GM12873 (cell line): Measurements from ENCODE around the gene VWC2.

Experiments used
- TF ChIP-seq, protein P1 (sequence below): IDR thresholded peaks from 2 replicates; pipeline ENCODE4 v1.5.1; 2012; ENCODE audit warnings: low read depth, mild to moderate bottlenecking, moderate library complexity, low read length, control low read depth; ENCODE audit not compliant: insufficient read depth; ENCODE audit errors: missing control alignments

VWC2 gene

DNA sequence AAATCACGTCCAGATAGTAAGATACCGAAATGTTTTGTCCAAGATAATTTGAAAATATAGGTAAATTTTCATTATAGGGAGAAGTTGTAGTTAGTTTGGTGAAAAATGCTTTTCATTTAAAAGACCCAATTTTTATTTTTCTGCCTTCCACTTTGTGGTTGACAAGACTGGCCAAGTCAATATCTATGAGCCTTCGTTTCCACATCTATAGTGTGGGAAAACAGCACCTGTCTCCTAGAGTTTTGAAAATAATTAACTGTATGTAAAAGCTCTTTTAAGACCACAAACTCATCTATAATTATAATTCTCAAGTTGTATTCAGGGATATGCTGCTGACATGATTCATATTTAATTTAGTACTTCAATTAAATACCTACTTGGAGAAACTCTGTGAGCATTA is 102.8 kb downstream of the VWC2 start:
- TF ChIP-seq, protein P1, sequence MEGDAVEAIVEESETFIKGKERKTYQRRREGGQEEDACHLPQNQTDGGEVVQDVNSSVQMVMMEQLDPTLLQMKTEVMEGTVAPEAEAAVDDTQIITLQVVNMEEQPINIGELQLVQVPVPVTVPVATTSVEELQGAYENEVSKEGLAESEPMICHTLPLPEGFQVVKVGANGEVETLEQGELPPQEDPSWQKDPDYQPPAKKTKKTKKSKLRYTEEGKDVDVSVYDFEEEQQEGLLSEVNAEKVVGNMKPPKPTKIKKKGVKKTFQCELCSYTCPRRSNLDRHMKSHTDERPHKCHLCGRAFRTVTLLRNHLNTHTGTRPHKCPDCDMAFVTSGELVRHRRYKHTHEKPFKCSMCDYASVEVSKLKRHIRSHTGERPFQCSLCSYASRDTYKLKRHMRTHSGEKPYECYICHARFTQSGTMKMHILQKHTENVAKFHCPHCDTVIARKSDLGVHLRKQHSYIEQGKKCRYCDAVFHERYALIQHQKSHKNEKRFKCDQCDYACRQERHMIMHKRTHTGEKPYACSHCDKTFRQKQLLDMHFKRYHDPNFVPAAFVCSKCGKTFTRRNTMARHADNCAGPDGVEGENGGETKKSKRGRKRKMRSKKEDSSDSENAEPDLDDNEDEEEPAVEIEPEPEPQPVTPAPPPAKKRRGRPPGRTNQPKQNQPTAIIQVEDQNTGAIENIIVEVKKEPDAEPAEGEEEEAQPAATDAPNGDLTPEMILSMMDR, result no peak

DNA sequence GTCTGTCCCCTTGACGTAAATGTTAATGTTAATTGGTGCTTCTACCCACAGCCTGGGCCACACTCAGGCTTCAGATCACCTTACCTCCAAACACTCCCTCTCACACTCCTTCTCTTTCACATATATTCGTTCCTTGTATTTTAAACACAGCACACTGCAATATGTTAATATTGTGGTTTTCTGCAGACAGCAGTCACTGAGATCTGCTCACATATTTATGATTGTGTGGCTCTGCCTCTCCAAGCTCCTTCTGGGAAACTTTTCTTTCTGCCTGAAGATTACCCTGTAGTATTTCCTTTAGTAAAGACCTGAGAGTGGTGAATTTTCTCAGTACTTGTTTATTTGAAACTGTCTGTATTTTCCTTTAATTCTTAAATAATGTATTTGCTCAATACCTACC is 104.7 kb downstream of the VWC2 start:
- TF ChIP-seq, protein P1, result no peak

DNA sequence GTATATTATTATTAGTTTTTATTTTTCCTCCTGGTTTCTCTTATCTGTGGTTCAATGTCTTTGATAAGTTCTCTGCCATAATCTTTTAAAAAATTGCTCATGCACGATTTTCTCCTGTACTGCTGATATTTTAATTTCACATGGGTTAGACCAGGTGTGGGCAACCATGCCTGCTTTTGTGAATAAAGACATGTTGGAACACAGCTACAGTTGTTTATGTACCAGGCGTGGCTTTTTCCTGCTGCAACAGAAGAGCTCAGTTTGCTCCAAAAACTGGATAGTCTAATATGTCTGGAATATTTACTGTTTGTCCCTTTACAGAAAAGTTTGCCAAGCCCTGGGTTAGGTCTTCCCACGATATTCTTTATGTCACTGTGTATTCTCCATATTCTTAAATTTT is 105.2 kb downstream of the VWC2 start:
- TF ChIP-seq, protein P1, result no peak

DNA sequence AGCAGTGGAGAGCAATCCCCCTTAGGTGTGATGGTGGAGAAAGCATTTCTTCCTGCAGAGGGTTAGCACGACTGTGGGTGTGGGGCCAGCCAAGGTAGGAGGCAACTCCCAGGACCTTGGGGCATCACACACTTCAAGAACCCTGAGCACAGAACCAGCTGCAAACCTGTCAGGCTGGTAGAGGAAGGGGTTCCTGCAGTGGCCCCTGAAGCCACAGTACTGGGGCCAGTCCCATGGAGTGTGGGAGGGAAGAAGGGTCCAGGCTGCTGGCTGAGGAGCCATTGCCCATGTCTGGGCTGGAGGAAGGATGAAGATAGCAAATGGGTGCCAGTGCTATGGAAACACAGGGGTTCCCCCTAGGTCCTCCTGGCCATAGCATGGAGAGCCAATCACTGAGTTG is 110.5 kb downstream of the VWC2 start:
- TF ChIP-seq, protein P1, result no peak

DNA sequence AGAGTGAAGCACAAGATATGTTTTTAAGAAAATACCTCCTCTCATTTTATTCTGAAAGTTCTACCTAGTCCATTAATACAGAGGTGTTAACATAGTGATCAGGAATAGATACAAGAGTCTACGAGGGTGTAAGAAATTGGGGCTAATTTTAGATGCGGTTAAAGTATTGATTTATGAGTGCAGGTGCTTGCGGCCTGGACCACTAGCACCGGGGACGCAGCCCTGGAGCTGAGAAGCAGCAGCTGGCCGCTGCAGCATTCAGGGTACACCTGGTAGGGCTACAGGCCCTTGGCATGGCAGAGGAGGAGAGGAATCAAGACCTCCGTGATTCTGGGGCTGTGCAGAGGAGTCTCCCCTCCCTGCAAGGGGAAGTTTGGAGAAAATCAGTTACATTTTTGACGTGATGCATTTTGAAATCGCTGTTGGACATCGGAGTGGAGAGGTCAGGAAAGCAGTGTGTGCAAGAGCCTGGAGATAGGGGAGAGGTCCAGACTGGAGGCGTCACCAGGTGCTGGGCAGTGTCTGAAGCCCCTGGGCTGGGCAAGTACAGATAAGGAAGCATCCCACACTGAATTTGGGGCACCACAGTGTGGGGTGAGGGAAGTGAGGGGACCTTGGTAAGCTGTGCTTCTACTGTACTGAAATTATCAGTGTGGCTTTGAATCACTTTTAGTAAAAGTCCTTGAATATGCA is 112.3 kb downstream of the VWC2 start:
- TF ChIP-seq, protein P1, result no peak

DNA sequence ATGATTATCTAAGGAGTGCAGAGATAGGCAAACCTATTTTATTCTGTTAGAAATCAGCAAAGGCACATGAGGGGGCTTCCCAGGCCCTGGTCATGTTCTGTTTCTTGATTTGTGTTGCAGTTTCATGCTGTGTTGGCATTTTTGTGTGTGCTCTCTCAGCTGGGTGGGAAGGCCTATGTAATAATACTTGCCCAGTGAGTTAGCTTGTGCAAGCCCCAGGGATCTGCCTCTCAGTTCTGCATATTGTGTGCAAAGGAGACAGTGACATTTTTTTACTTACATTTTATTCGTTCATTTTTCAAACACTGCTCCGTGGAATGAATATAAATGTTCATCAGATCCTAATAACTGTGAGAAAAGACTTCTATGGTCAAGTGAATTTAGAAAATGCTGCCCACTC is 119.0 kb downstream of the VWC2 start:
- TF ChIP-seq, protein P1, result no peak

DNA sequence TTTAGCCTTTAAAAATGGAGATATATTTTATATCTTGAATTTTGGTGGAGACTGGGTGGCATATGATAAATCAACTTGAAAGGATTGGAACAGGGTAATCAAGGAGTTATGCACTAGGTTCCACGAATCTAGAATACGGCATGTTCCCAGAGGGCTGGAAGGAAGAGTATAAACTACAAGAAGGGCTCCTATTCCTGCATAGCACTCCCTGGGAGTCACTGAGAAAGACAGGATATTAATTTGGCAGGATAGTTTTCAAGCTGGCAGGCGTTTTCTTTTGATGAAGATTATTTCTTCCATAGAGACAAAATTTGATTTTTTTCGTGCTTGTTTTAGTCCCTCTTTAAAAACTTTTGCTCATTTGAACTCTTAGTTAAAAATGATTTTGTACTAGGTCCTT is 119.7 kb downstream of the VWC2 start:
- TF ChIP-seq, protein P1, result no peak

DNA sequence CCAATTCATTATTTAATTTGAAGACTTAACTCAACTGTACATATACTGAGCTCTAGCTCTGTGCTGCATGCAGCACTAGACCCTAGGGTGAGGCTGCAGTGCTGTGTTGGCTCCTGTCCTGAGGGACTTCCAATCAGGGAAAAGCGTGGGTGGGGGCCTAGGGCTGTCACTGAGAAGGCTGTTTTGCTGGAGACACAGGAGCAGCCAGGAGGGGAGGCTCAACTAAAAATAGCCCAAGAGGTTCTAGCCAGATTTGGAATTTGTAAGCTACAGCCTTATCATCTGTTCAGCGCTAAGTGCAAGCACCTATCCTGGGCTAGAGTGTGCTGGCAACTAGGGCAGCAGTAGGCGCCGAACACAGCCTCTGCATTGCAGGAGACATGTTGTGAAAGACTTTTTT is 121.1 kb downstream of the VWC2 start:
- TF ChIP-seq, protein P1, result no peak
